NCI-H2196 (cell line): Measurements from ENCODE around the gene ST3GAL2.
"Not testable (repeated sequence)": the region's sequence is repeated elsewhere in the genome, so short reads cannot be mapped to it uniquely, and the experiment has no call there.

Source experiments
- DNase-seq: peaks from one replicate; lab custom pipeline; 2025; ENCODE audit not compliant: unreplicated experiment; lab: John Stamatoyannopoulos, UW

Gene ST3GAL2

DNA sequence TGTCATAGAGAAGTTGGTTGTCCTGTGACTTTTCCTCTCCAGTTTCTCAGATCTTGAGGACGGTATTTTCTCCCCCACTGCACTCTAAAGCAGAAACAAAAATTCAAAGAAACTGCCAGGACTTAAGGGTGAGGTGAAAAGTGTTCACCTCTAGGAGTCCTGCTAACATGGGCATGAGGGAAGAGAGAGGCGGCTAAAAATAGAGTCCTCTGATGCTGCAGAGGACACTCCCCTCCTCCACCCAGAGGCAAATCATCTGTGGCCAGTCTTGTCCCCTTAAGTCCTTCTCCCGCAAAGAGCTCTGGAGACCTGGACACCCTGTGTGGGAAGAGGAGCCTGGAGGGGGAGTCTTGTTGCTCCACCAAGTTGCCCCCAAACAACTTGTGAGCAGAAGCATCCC lies 96.9 kb downstream of the ST3GAL2 start:
- DNase-seq = no peak

DNA sequence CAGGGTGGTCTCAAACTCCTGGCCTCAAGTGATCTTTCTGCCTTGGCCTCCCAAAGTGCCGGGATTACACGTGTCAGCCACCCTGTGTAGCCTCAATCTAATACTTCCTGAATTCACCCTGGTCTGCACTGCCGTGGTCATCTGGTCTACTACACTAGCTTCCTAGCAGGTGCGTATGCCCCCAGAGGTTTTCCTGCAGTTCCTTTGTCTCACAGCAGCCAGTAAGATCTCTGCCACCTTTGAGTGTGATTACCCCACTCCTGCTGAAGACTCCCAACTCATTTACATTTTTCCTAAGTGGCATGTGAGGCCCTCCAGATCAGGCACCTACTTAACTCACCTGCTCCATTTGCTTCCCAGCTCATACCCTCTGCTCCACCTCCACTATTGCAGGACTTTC lies 97.3 kb downstream of the ST3GAL2 start:
- DNase-seq = no peak

- DNase-seq = no peak
Measured at GRCh38 chr16:70337814-70338213, 101.1 kb downstream of the ST3GAL2 start.

DNA sequence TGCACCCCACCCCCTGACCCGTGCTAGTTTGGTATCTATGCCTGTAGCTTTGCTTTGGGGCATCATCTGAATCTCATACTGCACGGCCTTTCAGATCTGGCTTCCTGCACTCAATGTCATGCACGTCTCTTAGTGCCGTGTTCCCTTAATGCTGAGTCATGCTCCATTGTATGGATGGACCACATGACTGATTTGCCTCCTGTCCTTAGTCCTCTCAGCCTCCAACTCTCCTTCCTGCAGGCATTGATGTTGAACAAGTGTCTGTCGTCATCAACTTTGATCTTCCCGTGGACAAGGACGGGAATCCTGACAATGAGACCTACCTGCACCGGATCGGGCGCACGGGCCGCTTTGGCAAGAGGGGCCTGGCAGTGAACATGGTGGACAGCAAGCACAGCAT lies 106.2 kb downstream of the ST3GAL2 start:
- not testable (repeated sequence) for DNase-seq

GRCh38 chr16:70331588-70332358 lies 107.1 kb downstream of the ST3GAL2 start:
- no peak for DNase-seq

DNA sequence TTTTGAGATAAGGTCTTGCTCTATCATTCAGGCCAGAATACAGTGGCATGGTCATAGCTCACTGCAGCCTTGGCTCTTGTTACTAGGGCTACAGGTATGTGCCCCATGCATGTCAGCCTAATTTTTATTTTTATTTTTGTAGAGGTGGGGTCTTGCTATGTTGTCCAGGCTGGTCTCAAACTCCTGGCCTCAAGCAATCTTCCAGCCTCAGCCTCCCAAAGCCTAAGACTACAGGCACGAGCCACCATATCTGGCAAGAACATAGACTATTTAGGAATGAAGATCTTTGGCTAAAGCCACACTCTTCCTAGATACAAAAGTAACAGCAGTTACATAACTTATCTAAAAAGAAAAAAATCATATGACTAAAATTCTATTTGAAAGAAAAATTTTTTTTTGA lies 107.8 kb downstream of the ST3GAL2 start:
- DNase-seq = no peak
